AG04449 (cell line): ENCODE data around the gene CBLN3.

ENCODE experiments used
- CTCF ChIA-PET: fragments of 350-600 bp; formaldehyde crosslinking; extraction: SDS; loops from one replicate; lab custom pipeline; 2021; ENCODE audit warnings: antibody characterized with exemption; lab: Yijun Ruan, JAX
- POLR2A ChIA-PET: fragments of 400-600, 350-600 bp; formaldehyde crosslinking; extraction: SDS; loops from one replicate; lab custom pipeline; 2020; ENCODE audit warnings: antibody characterized with exemption, inconsistent platforms; lab: Yijun Ruan, JAX
- DNase-seq: peaks from one replicate; pipeline ENCODE4 v3.0.0-alpha.2; 2010; ENCODE audit warnings: low read depth, low spot score
- H3K4me3 ChIP-seq: 2 replicates; pipeline ENCODE4 v1.5.1; 2011; ENCODE audit warnings: low read depth, mild to moderate bottlenecking, control low read depth, low read length
- CTCF ChIP-seq: IDR thresholded peaks from one replicate; pipeline ENCODE4 v1.5.1; 2011; ENCODE audit warnings: mild to moderate bottlenecking, moderate library complexity, low read length, control low read depth, inconsistent platforms; ENCODE audit not compliant: insufficient read depth; ENCODE audit errors: missing control alignments

Gene CBLN3

GRCh38 chr14:24398293-24398652 is 31.2 kb downstream of the CBLN3 start:
- ChIA-PET POLR2A (interaction anchor here (1.0 kb wide), 1 partner anchor 160 kb away, joined by 3 read pairs; no protein-coding TSS in a partner anchor), CTCF (interaction anchor here (0.7 to 28.4 kb wide), 9 partner anchors 8 to 89 kb away, joined by 3 to 557 read pairs (median 4); partner anchors contain the start of genes CBLN3 and KHNYN)
- no peak for TF ChIP-seq CTCF
- DNase-seq = no peak
- peak overlapping the region; percentile 69 for H3K4me3 ChIP-seq

- POLR2A ChIA-PET = no interaction called here
- CTCF ChIA-PET = interaction anchor here (1.2 to 28.4 kb wide), 7 partner anchors 12 to 89 kb away, joined by 3 to 557 read pairs (median 12); partner anchors contain the start of genes ADCY4, CBLN3 and KHNYN
- no peak for TF ChIP-seq CTCF
- H3K4me3 ChIP-seq = peak overlapping the region; percentile 69
- no peak for DNase-seq
Measured at GRCh38 chr14:24397639-24398292, 31.7 kb downstream of the CBLN3 start.

GRCh38 chr14:24395609-24396582 is 33.6 kb downstream of the CBLN3 start:
- no peak overlapping the region for H3K4me3 ChIP-seq
- POLR2A ChIA-PET = interaction anchor here (0.8 kb wide), 1 partner anchor 34 kb away, joined by 4 read pairs; the partner anchor contains the start of gene KHNYN
- no peak for TF ChIP-seq CTCF
- no peak for DNase-seq
- CTCF ChIA-PET = interaction anchor here (0.9 to 4.2 kb wide), 7 partner anchors 16 to 66 kb away, joined by 3 to 29 read pairs (median 5); partner anchors contain the start of gene ADCY4

GRCh38 chr14:24394275-24394674 is 35.2 kb downstream of the CBLN3 start:
- no peak for TF ChIP-seq CTCF
- H3K4me3 ChIP-seq = no peak overlapping the region
- ChIA-PET POLR2A (no interaction called here), CTCF (interaction anchor here (0.8 to 4.2 kb wide), 2 partner anchors 28 to 61 kb away, joined by 3 to 29 read pairs; partner anchors contain the start of gene ADCY4)
- DNase-seq = no peak

- DNase-seq = no peak
- ChIA-PET POLR2A (no interaction called here), CTCF (interaction anchor here (0.8 to 1.6 kb wide), 4 partner anchors 19 to 59 kb away, joined by 3 to 5 read pairs (median 4); no protein-coding TSS in a partner anchor)
- TF ChIP-seq CTCF = peak; percentile 11
- no peak overlapping the region; the same call in 1 of the 2 replicates for H3K4me3 ChIP-seq
Measured at GRCh38 chr14:24392325-24393091, 37.0 kb downstream of the CBLN3 start.
